ENCODE measurements around the gene AFF3.

- no peak for TF ChIP-seq CTCF (IDR thresholded peaks at IDR 0.05)
- no peak for TF ChIP-seq POLR2A (IDR thresholded peaks at IDR 0.05)
These were observed 231.5 kb downstream of the AFF3 start for GRCh38 chr2:99910902-99911301.

All from uterus (tissue), 2 donors.